K562 (cell line): Measurements from ENCODE around the gene ADM5. TPM values are rescaled to one million over a fixed set of nuclear protein-coding genes. Genes with fewer than 3 reads are reported as not detected.

Experiments used
- ARID1B ChIP-seq: fragments of 450-650 bp; IDR thresholded peaks from 2 replicates; pipeline ENCODE4 v1.6.1; 2016; ENCODE audit warnings: antibody characterized with exemption, mild to moderate bottlenecking, inconsistent platforms
- ATF6 ChIP-seq: sonication (generic); formaldehyde crosslinking; IDR thresholded peaks from 2 replicates; pipeline ENCODE4 v1.4.0; 2020; ENCODE audit warnings: mild to moderate bottlenecking, missing genetic modification reagents
- BCL6 ChIP-seq: fragments of 250-450 bp; sonication (Bioruptor Pico); IDR thresholded peaks from 2 replicates; pipeline ENCODE4 v1.4.0; 2020
- CBX3 ChIP-seq, 2 experiments: IDR thresholded peaks; 1 replicate in 1 of 2; 2 replicates in 1 of 2; pipeline ENCODE4 v1.6.1; 2012; ENCODE audit warnings: inconsistent platforms in 2 of 2, low read length in 2 of 2, borderline replicate concordance in 1 of 2, control low read depth in 1 of 2
- ELK3 ChIP-seq: fragments of 450-650 bp; formaldehyde crosslinking; IDR thresholded peaks from 2 replicates; pipeline ENCODE4 v1.4.0; 2020; ENCODE audit warnings: mild to moderate bottlenecking
- HINFP ChIP-seq: fragments of 450-650 bp; conservative IDR thresholded peaks from 2 replicates; pipeline ENCODE4 v1.6.1; 2016; ENCODE audit warnings: missing genetic modification characterization, low read depth, mild to moderate bottlenecking, control low read depth, missing compliant biosample characterization
- HNRNPK ChIP-seq: fragments of 200-400 bp; formaldehyde crosslinking; IDR thresholded peaks from one replicate; pipeline ENCODE4 v1.6.1; 2018; ENCODE audit warnings: mild to moderate bottlenecking, low read depth, low read length; ENCODE audit not compliant: poor library complexity, severe bottlenecking
- HNRNPLL ChIP-seq: fragments of 200-400 bp; formaldehyde crosslinking; IDR thresholded peaks from 2 replicates; pipeline ENCODE4 v1.6.1; 2017; ENCODE audit warnings: low read length, low read depth, mild to moderate bottlenecking; ENCODE audit not compliant: poor library complexity, severe bottlenecking
- HOXB6 ChIP-seq: fragments of 250-450 bp; sonication (Bioruptor Pico); IDR thresholded peaks from 2 replicates; pipeline ENCODE4 v1.5.1; 2022; ENCODE audit warnings: mild to moderate bottlenecking, borderline replicate concordance
- HSF4 ChIP-seq: fragments of 250-450 bp; sonication (Bioruptor Pico); IDR thresholded peaks from 2 replicates; pipeline ENCODE4 v2.1.2; 2022; ENCODE audit warnings: mild to moderate bottlenecking, moderate library complexity, borderline replicate concordance
- MEF2D ChIP-seq: conservative IDR thresholded peaks from 2 replicates; pipeline ENCODE4 v1.6.1; 2016; ENCODE audit warnings: low read depth, missing genetic modification characterization, missing compliant biosample characterization
- MIER1 ChIP-seq: fragments of 450-650 bp; IDR thresholded peaks from 2 replicates; pipeline ENCODE4 v1.6.1; 2016; ENCODE audit warnings: antibody characterized with exemption, mild to moderate bottlenecking, low read depth
- MTA1 ChIP-seq: fragments of 450-650 bp; IDR thresholded peaks from 2 replicates; pipeline ENCODE4 v1.6.1; 2017; ENCODE audit warnings: borderline replicate concordance
- NCOA2 ChIP-seq, 2 experiments: fragments of 450-650 bp; IDR thresholded peaks; 2 replicates each; pipeline ENCODE4 v1.6.1; 2018; ENCODE audit warnings: mild to moderate bottlenecking in 2 of 2, moderate library complexity in 1 of 2; ENCODE audit not compliant: partially characterized antibody in 2 of 2
- NCOA4 ChIP-seq: fragments of 450-650 bp; IDR thresholded peaks from 2 replicates; pipeline ENCODE4 v1.6.1; 2018; ENCODE audit warnings: mild to moderate bottlenecking; ENCODE audit not compliant: partially characterized antibody
- NFIC ChIP-seq: fragments of 450-650 bp; IDR thresholded peaks from 2 replicates; pipeline ENCODE4 v1.6.1; 2017; ENCODE audit warnings: mild to moderate bottlenecking, inconsistent platforms
- NR2C1 ChIP-seq, 2 experiments: fragments of 450-650 bp; IDR thresholded peaks; 2 replicates each; pipeline ENCODE4 v1.6.1; 2017; ENCODE audit warnings: mild to moderate bottlenecking in 2 of 2, antibody characterized with exemption in 1 of 2, inconsistent platforms in 1 of 2, missing compliant biosample characterization in 1 of 2, missing genetic modification characterization in 1 of 2
- RCOR1 ChIP-seq, 2 experiments: IDR thresholded peaks; 2 replicates each; pipeline ENCODE4 v1.6.1; 2012; ENCODE audit warnings: low read depth in 2 of 2, low read length in 2 of 2, borderline replicate concordance in 1 of 2, improper control_type of control experiment in 1 of 2
- SMARCA5 ChIP-seq: fragments of 450-650 bp; IDR thresholded peaks from 2 replicates; pipeline ENCODE4 v1.6.1; 2016
- SMARCE1 ChIP-seq: fragments of 450-650 bp; IDR thresholded peaks from 2 replicates; pipeline ENCODE4 v1.7.1; 2016; ENCODE audit warnings: mild to moderate bottlenecking
- SNAPC5 ChIP-seq: fragments of 250-450 bp; sonication (Bioruptor Pico); IDR thresholded peaks from 2 replicates; pipeline ENCODE4 v1.8.0; 2021; ENCODE audit warnings: moderate library complexity, mild to moderate bottlenecking, inconsistent platforms
- SREBF1 ChIP-seq: fragments of 150-350 bp; IDR thresholded peaks from 2 replicates; pipeline ENCODE4 v1.6.1; 2014; ENCODE audit warnings: antibody characterized with exemption, low read depth, low read length, borderline replicate concordance
- ZBTB7A ChIP-seq: IDR thresholded peaks from 2 replicates; pipeline ENCODE4 v1.6.1; 2011; ENCODE audit warnings: low read depth, mild to moderate bottlenecking, low read length, moderate library complexity, borderline replicate concordance; ENCODE audit not compliant: control insufficient read depth
- ZNF76 ChIP-seq: fragments of 250-450 bp; sonication (Bioruptor Pico); IDR thresholded peaks from 2 replicates; pipeline ENCODE4 v1.4.0; 2020; ENCODE audit warnings: mild to moderate bottlenecking, moderate library complexity, borderline replicate concordance
- polyA plus RNA-seq, 8 experiments: library from polyadenylated mRNA; depleted of rRNA in 4 of 8; stranded (reverse) in 5 of 8; unstranded in 3 of 8; fragments of >200 nt; fragmentation: Nextera tagmentation in 2 of 8; fragmentation: Illumina TruSeq in 1 of 8; extraction: Ambion mirVana in 2 of 8; extraction: Trizol in 1 of 8; gene quantifications; 2 replicates each; pipeline versions ENCODE4 v1.2.1 to v1.2.3, GENCODE V29; 2011 to 2014; ENCODE audit warnings: inconsistent platforms in 1 of 8, missing spikeins in 1 of 8
- total RNA-seq, 7 experiments: library from RNA; depleted of rRNA in 6 of 7; stranded (reverse); fragments of >200 nt in 6 of 7; fragmentation: Illumina TruSeq in 2 of 7; extraction: Trizol in 2 of 7; gene quantifications; 2 replicates each; pipeline versions ENCODE4 v1.2.1 to v1.2.3, GENCODE V29; 2011 to 2021; ENCODE audit warnings: low replicate concordance in 1 of 7

Gene ADM5
- total and polyA plus RNA-seq, 9 of the 15 experiments (the other 6 are each of a cell fraction or from before 2014, with no cell fraction given) = 0.13 to 8.4 (median 2.0) TPM; not detected in 1

- TF ChIP-seq ZNF76 (CRISPR knock-in tag) (no peak), ARID1B (no peak), MEF2D (no peak), ZBTB7A (peak; percentile 16; the same call in 1 of the 2 replicates), SMARCA5 (no peak), NFIC (peak; percentile 2; the same call in 1 of the 2 replicates), HNRNPK (no peak), NCOA4 (no peak), HSF4 (CRISPR knock-in tag) (no peak), CBX3 (IDR thresholded peaks at IDR 0.05; ENCODE audit: borderline replicate concordance in 1 of 2, low read length in 2 of 2) (no peak), MTA1 (no peak), SMARCE1 (no peak), HOXB6 (CRISPR knock-in tag) (no peak), SREBF1 (no peak), MIER1 (no peak), ATF6 (CRISPR knock-in tag) (0 out of 2 replicates have a peak, but pooled peaks have one; percentile 62), NR2C1 (IDR thresholded peaks at IDR 0.05) (no peak), NR2C1 (tag; IDR thresholded peaks at IDR 0.05) (no peak), HINFP (tag) (no peak), HNRNPLL (peak; percentile 62), BCL6 (CRISPR knock-in tag) (no peak), SNAPC5 (no peak), NCOA2 (IDR thresholded peaks at IDR 0.05; ENCODE audit: partially characterized antibody in 2 of 2) (no peak), RCOR1 (IDR thresholded peaks at IDR 0.05; ENCODE audit: borderline replicate concordance in 1 of 2, low read depth in 2 of 2, low read length in 2 of 2) (no peak), ELK3 (CRISPR knock-in tag) (no peak)
These were observed 25.0 kb upstream of the ADM5 start (continued) for GRCh38 chr19:49664171-49665035.
